ENCODE results near the gene SP100. TPM values are rescaled to one million over a fixed set of nuclear protein-coding genes. Genes with fewer than 3 reads are reported as not detected.

The SP100 gene
- total and polyA plus RNA-seq, 2 of the 8 experiments (the other 6 are each of a cell fraction or from before 2014, with no cell fraction given), result 0.06 to 1.1 TPM

DNA sequence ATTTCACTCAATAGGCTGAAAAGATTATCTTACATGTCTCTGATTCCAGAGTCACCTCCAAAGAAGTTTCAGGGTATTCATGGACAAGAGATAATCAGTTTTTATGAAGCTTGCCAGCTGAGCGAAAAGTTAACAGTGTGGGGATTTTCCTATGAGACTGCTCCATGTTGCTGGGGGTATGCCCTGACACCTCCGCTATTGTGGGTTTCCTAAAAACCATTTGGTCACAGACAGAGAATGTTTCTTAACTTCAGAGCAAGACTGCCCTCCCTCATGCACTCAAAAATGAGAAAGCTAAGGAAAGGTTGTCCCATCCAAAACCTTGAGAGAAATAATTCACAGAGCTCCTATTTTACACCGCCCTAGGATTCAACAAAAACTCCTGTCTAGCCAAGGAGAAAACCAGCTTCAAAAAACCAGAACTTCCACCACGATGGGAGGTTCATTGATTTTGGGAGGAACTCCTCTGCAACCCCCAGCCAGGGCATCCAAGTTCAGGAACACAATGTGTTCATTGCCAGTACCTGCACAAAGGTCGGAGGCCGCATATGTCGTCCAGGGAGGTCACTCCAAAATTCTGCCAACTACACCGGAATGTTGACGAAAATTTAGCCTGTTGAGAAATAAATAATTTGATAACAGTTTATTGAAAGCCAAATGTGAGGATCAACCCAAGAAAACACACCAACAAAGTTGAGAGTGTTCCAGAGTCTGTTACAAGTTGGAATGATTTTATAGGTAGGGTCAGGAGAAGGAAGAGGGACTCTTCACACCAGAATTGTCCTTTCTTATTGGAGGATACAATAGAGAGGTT is 104.3 kb downstream of the SP100 start (continued):
- no peak for TF ChIP-seq NANOG (IDR thresholded peaks at IDR 0.05; ENCODE audit: insufficient read depth, low read depth, low read length, poor library complexity, severe bottlenecking)
- TF ChIP-seq MAFK (IDR thresholded peaks at IDR 0.05; ENCODE audit: low read depth, low read length), result no peak
- no peak for TF ChIP-seq MAX (IDR thresholded peaks at IDR 0.05)
- TF ChIP-seq HDAC2 (IDR thresholded peaks at IDR 0.05; ENCODE audit: borderline replicate concordance in 1 of 2, low read depth in 2 of 2, low read length in 2 of 2), result no peak
- TF ChIP-seq SIN3A (conservative IDR thresholded peaks at IDR 0.05 in 1 of 2, IDR thresholded peaks at IDR 0.05 in 1 of 2; ENCODE audit: low read depth in 1 of 2, low read length in 2 of 2), result no peak
